Gastroesophageal sphincter (tissue), 3 donors: ENCODE measurements around the gene ZNF512.

Experiments
- CTCF ChIP-seq, 4 experiments: fragments of 200-600 bp in 2 of 4; fragments of 450-650 bp in 2 of 4; sonication (generic) in 1 of 4; IDR thresholded peaks; one replicate each; pipeline ENCODE4 v1.5.1; 2017 to 2019; ENCODE audit warnings: antibody characterized with exemption in 4 of 4, mild to moderate bottlenecking in 2 of 4, moderate library complexity in 2 of 4
- EP300 ChIP-seq: sonication (generic); formaldehyde crosslinking; IDR thresholded peaks from one replicate; pipeline ENCODE4 v1.6.1; 2017; ENCODE audit warnings: antibody characterized with exemption, mild to moderate bottlenecking

DNA sequence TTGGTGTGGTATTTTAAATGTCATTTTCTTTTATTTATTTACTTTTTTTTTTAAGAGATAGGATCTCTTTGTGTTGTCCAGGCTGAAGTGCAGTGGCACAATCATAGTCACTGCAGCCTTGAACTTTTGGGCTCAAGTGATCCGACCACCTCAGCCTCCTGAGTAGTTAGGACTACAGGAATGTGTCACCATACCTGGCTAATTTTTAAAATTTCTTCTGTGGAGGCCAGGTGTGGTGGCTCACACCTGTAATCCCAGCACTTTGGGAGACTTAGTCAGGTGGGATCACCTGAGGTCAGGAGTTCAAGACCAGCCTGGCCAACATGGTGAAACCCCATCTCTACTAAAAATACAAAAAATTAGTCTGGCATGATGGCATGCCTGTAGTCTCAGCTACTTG lies 33.5 kb upstream of the ZNF512 start:
- no peak for TF ChIP-seq CTCF (IDR thresholded peaks at IDR 0.05)
- TF ChIP-seq EP300: no peak
